H9 (cell line): ENCODE results near the gene PIK3CD. TPM values are rescaled to one million over a fixed set of nuclear protein-coding genes. Genes with fewer than 3 reads are reported as not detected.

Experiments
- DNase-seq: peaks from one replicate; pipeline ENCODE4 v3.0.0-alpha.2; 2017
- H2AFZ ChIP-seq: one replicate; pipeline ENCODE4 v1.6.1; 2013; ENCODE audit warnings: mild to moderate bottlenecking, low read length, control low read depth, moderate library complexity
- H2AK5ac ChIP-seq: 2 replicates; pipeline ENCODE4 v1.6.1; 2013; ENCODE audit warnings: low read length, control low read depth, mixed read lengths; ENCODE audit not compliant: insufficient read length
- H2BK120ac ChIP-seq: one replicate; pipeline ENCODE4 v1.6.1; 2013; ENCODE audit warnings: low read depth, mild to moderate bottlenecking, low read length, control low read depth, inconsistent platforms; ENCODE audit not compliant: poor library complexity, severe bottlenecking
- H2BK12ac ChIP-seq: 2 replicates; pipeline ENCODE4 v1.6.1; 2013; ENCODE audit warnings: low read length, control low read depth, mixed read lengths, low read depth; ENCODE audit not compliant: insufficient read length
- H2BK15ac ChIP-seq: 2 replicates; pipeline ENCODE4 v1.6.1; 2013; ENCODE audit warnings: low read depth, low read length, control low read depth
- H2BK20ac ChIP-seq: one replicate; pipeline ENCODE4 v1.6.1; 2013; ENCODE audit warnings: low read depth, mild to moderate bottlenecking, low read length, control low read depth, inconsistent platforms; ENCODE audit not compliant: poor library complexity, severe bottlenecking
- H2BK5ac ChIP-seq: 2 replicates; pipeline ENCODE4 v1.6.1; 2013; ENCODE audit warnings: low read length, control low read depth, mixed read lengths; ENCODE audit not compliant: insufficient read length
- H3K14ac ChIP-seq: 2 replicates; pipeline ENCODE4 v1.6.1; 2013; ENCODE audit warnings: low read length, control low read depth; ENCODE audit not compliant: insufficient read depth
- H3K18ac ChIP-seq: 2 replicates; pipeline ENCODE4 v1.6.1; 2013; ENCODE audit warnings: low read depth, mild to moderate bottlenecking, mixed read lengths, low read length, control low read depth; ENCODE audit not compliant: insufficient read length
- H3K23ac ChIP-seq: 2 replicates; pipeline ENCODE4 v1.6.1; 2013; ENCODE audit warnings: low read length, control low read depth, mixed read lengths, low read depth; ENCODE audit not compliant: insufficient read length
- H3K23me2 ChIP-seq: 2 replicates; pipeline ENCODE4 v1.6.1; 2013; ENCODE audit warnings: low read depth, mild to moderate bottlenecking, mixed read lengths, low read length, control low read depth; ENCODE audit not compliant: insufficient read length, poor library complexity, severe bottlenecking
- H3K27ac ChIP-seq: 2 replicates; pipeline ENCODE4 v1.5.1; 2013; ENCODE audit warnings: low read length, control low read depth, mixed read lengths, low read depth; ENCODE audit not compliant: insufficient read length
- H3K27me3 ChIP-seq: 2 replicates; pipeline ENCODE4 v1.6.1; 2013; ENCODE audit warnings: low read length, control low read depth, inconsistent platforms; ENCODE audit not compliant: insufficient read depth
- H3K4ac ChIP-seq: 2 replicates; pipeline ENCODE4 v1.6.1; 2013; ENCODE audit warnings: low read depth, mild to moderate bottlenecking, control low read depth, inconsistent platforms, low read length, moderate library complexity
- H3K4me1 ChIP-seq: 2 replicates; pipeline ENCODE4 v1.6.1; 2013; ENCODE audit warnings: low read length, control low read depth, inconsistent platforms; ENCODE audit not compliant: insufficient read depth
- H3K4me2 ChIP-seq: 2 replicates; pipeline ENCODE4 v1.6.1; 2013; ENCODE audit warnings: low read length, control low read depth, mixed read lengths; ENCODE audit not compliant: insufficient read length, insufficient read depth
- H3K56ac ChIP-seq: 2 replicates; pipeline ENCODE4 v1.6.1; 2013; ENCODE audit warnings: low read depth, mild to moderate bottlenecking, mixed read lengths, low read length, control low read depth; ENCODE audit not compliant: insufficient read length
- H3K79me1 ChIP-seq: 2 replicates; pipeline ENCODE4 v1.6.1; 2013; ENCODE audit warnings: low read depth, mild to moderate bottlenecking, moderate library complexity, low read length, control low read depth, inconsistent platforms; ENCODE audit not compliant: insufficient read depth, poor library complexity, severe bottlenecking
- H3K79me2 ChIP-seq: 2 replicates; pipeline ENCODE4 v1.6.1; 2013; ENCODE audit warnings: low read length, control low read depth, inconsistent platforms; ENCODE audit not compliant: insufficient read depth
- H3K9ac ChIP-seq: 2 replicates; pipeline ENCODE4 v1.6.1; 2013; ENCODE audit warnings: low read length, control low read depth, mixed read lengths; ENCODE audit not compliant: insufficient read length; ENCODE audit errors: extremely low read depth
- H3K9me3 ChIP-seq: one replicate; pipeline ENCODE4 v1.6.1; 2013; ENCODE audit warnings: low read depth, low read length, inconsistent platforms; ENCODE audit not compliant: control insufficient read depth
- H3T11ph ChIP-seq: one replicate; pipeline ENCODE4 v1.6.1; 2013; ENCODE audit warnings: mild to moderate bottlenecking, low read length, control low read depth, inconsistent platforms
- H4K20me1 ChIP-seq: one replicate; pipeline ENCODE4 v1.6.1; 2013; ENCODE audit not compliant: control insufficient read depth, insufficient read length, insufficient read depth
- H4K5ac ChIP-seq: 2 replicates; pipeline ENCODE4 v1.6.1; 2013; ENCODE audit warnings: low read depth, mild to moderate bottlenecking, mixed read lengths, low read length, control low read depth; ENCODE audit not compliant: insufficient read length
- H4K8ac ChIP-seq: replicated peaks from 2 replicates; pipeline ENCODE4 v1.6.1; 2013; ENCODE audit warnings: low read length, control low read depth, mixed read lengths, low read depth; ENCODE audit not compliant: insufficient read length
- H4K91ac ChIP-seq: 2 replicates; pipeline ENCODE4 v1.6.1; 2013; ENCODE audit warnings: low read depth, mild to moderate bottlenecking, moderate library complexity, mixed read lengths, low read length, control low read depth; ENCODE audit not compliant: insufficient read length
- H3K27ac Mint-ChIP-seq, 3 experiments: 2 replicates in 2 of 3; 3 replicates in 1 of 3; pipeline ENCODE4 v1.8.0; 2020 to 2021; ENCODE audit warnings: mixed read lengths in 3 of 3, mild to moderate bottlenecking in 1 of 3, moderate library complexity in 1 of 3
- H3K27me3 Mint-ChIP-seq: 2 replicates; pipeline ENCODE4 v1.8.0; 2021; ENCODE audit warnings: low read depth, mild to moderate bottlenecking, moderate library complexity, mixed read lengths
- H3K36me3 Mint-ChIP-seq, 3 experiments: 2 replicates in 2 of 3; 3 replicates in 1 of 3; pipeline ENCODE4 v1.8.0; 2020 to 2021; ENCODE audit warnings: low read depth in 3 of 3, mixed read lengths in 3 of 3; ENCODE audit not compliant: insufficient read depth in 1 of 3
- H3K4me1 Mint-ChIP-seq, 2 experiments: 2 replicates each; pipeline ENCODE4 v1.8.0; 2020; ENCODE audit warnings: mixed read lengths in 2 of 2
- H3K4me3 Mint-ChIP-seq, 2 experiments: 2 replicates in 1 of 2; 3 replicates in 1 of 2; pipeline ENCODE4 v1.8.0; 2020 to 2021; ENCODE audit warnings: mild to moderate bottlenecking in 2 of 2, mixed read lengths in 2 of 2, moderate library complexity in 1 of 2
- H3K9me3 Mint-ChIP-seq, 2 experiments: 2 replicates in 1 of 2; 3 replicates in 1 of 2; pipeline ENCODE4 v1.8.0; 2020; ENCODE audit warnings: mild to moderate bottlenecking in 2 of 2, mixed read lengths in 2 of 2, moderate library complexity in 1 of 2
- CTCF ChIP-seq: fragments of 200-600 bp; sonication (generic); conservative IDR thresholded peaks from 3 replicates; pipeline ENCODE4 v1.8.0; 2021; ENCODE audit warnings: antibody characterized with exemption, mild to moderate bottlenecking
- WGBS: extraction: QIAGEN DNeasy Blood & Tissue Kit; methylation state at CpG from one replicate; pipeline ENCODE4 v1.1.7; 2013; ENCODE audit warnings: missing lambda C conversion rate, low lambda C conversion rate, mixed read lengths; ENCODE audit not compliant: insufficient read length; ENCODE audit errors: extremely low coverage; 5-methylcytosine and 5-hydroxymethylcytosine counted together
- total RNA-seq: library from RNA; stranded (reverse); gene quantifications from 2 replicates; pipeline ENCODE4 v1.2.1, GENCODE V29; 2021

PIK3CD gene
- total RNA-seq, 1 experiment from 2014 or later: 10.0 TPM

GRCh38 chr1:9731051-9731537 lies 79.6 kb downstream of the PIK3CD start:
- Mint-ChIP-seq H3K36me3 (peaks cover 62 to 87% (median 82%) of the 10 kb centered on the region in 3 experiments), H3K4me3 (no peak overlapping the region), H3K4me1 (no peaks in the 10 kb centered on the region; a peak in 1 of 4 replicates), H3K27me3 (peaks cover 2% of the 10 kb centered on the region; the same call in 1 of the 2 replicates), H3K27ac (peak overlapping the region in 2 of 3 experiments; percentile 35 to 47; a peak in 2 of 7 replicates), H3K9me3 (no peaks in the 10 kb centered on the region)
- Histone ChIP-seq H3K4ac (no peak overlapping the region), H2BK15ac (no peak overlapping the region), H3K18ac (no peak overlapping the region), H3K56ac (no peak overlapping the region), H3K23ac (no peak overlapping the region), H3K27ac (no peak overlapping the region), H4K8ac (no peak overlapping the region), H4K91ac (no peak overlapping the region), H2AFZ (no peak overlapping the region), H3K79me1 (no peaks in the 10 kb centered on the region), H3K23me2 (no peaks in the 10 kb centered on the region), H3K9ac (no peak overlapping the region), H2BK5ac (no peak overlapping the region), H3K14ac (no peak overlapping the region), H3K27me3 (no peaks in the 10 kb centered on the region), H2BK12ac (no peak overlapping the region), H2BK20ac (no peak overlapping the region), H4K20me1 (no peaks in the 10 kb centered on the region), H3K9me3 (peaks cover 5% of the 10 kb centered on the region), H3T11ph (no peak overlapping the region), H3K4me1 (no peaks in the 10 kb centered on the region), H3K79me2 (no peaks in the 10 kb centered on the region), H2AK5ac (no peak overlapping the region), H4K5ac (no peak overlapping the region), H3K4me2 (no peak overlapping the region), H2BK120ac (no peak overlapping the region)
- no CpG with 5 or more reads among the region's 31 CpGs for WGBS
- TF ChIP-seq CTCF: no peak
- DNase-seq: no peak
